ENCODE results near the gene TENM4.

TENM4 gene

GRCh38 chr11:78787696-78788095 lies 653.1 kb downstream of the TENM4 start:
- DNase-seq (ENCODE audit: low spot score), result no peak

GRCh38 chr11:78786746-78787145 lies 654.1 kb downstream of the TENM4 start:
- DNase-seq (ENCODE audit: low spot score), result no peak

- no peak for DNase-seq (ENCODE audit: low spot score)
These were observed 654.7 kb downstream of the TENM4 start for GRCh38 chr11:78786086-78786485.

- no peak for DNase-seq (ENCODE audit: low spot score)
These were observed 656.3 kb downstream of the TENM4 start for GRCh38 chr11:78784321-78785061.

GRCh38 chr11:78783846-78784245 lies 657.0 kb downstream of the TENM4 start:
- DNase-seq (ENCODE audit: low spot score), result no peak

GRCh38 chr11:78783301-78783700 lies 657.5 kb downstream of the TENM4 start:
- DNase-seq (ENCODE audit: low spot score), result no peak

GRCh38 chr11:78782725-78783124 lies 658.1 kb downstream of the TENM4 start:
- DNase-seq (ENCODE audit: low spot score), result no peak

GRCh38 chr11:78780889-78781288 lies 659.9 kb downstream of the TENM4 start:
- no peak for DNase-seq (ENCODE audit: low spot score)

GRCh38 chr11:78773492-78773891 lies 667.3 kb downstream of the TENM4 start:
- DNase-seq (ENCODE audit: low spot score), result no peak

GRCh38 chr11:78773077-78773476 lies 667.8 kb downstream of the TENM4 start:
- no peak for DNase-seq (ENCODE audit: low spot score)

GRCh38 chr11:78772186-78772585 lies 668.6 kb downstream of the TENM4 start:
- DNase-seq (ENCODE audit: low spot score), result no peak

- DNase-seq (ENCODE audit: low spot score), result no peak
These were observed 669.9 kb downstream of the TENM4 start for GRCh38 chr11:78770931-78771330.

GRCh38 chr11:78768971-78769370 lies 671.9 kb downstream of the TENM4 start:
- no peak for DNase-seq (ENCODE audit: low spot score)

GRCh38 chr11:78768345-78768744 lies 672.5 kb downstream of the TENM4 start:
- no peak for DNase-seq (ENCODE audit: low spot score)

- no peak for DNase-seq (ENCODE audit: low spot score)
These were observed 673.5 kb downstream of the TENM4 start for GRCh38 chr11:78767027-78767932.

GRCh38 chr11:78764946-78765345 lies 675.9 kb downstream of the TENM4 start:
- no peak for DNase-seq (ENCODE audit: low spot score)

GRCh38 chr11:78763664-78764063 lies 677.2 kb downstream of the TENM4 start:
- DNase-seq (ENCODE audit: low spot score), result no peak

GRCh38 chr11:78762105-78762504 lies 678.7 kb downstream of the TENM4 start:
- DNase-seq (ENCODE audit: low spot score), result no peak

GRCh38 chr11:78759071-78759470 lies 681.8 kb downstream of the TENM4 start:
- no peak for DNase-seq (ENCODE audit: low spot score)

- no peak for DNase-seq (ENCODE audit: low spot score)
These were observed 687.5 kb downstream of the TENM4 start for GRCh38 chr11:78753297-78753696.

- no peak for DNase-seq (ENCODE audit: low spot score)
These were observed 688.3 kb downstream of the TENM4 start for GRCh38 chr11:78752494-78752893.

GRCh38 chr11:78748918-78749690 lies 691.7 kb downstream of the TENM4 start:
- DNase-seq (ENCODE audit: low spot score), result no peak
